HTR-8/SVneo (cell line): ENCODE measurements around the gene VSNL1.

ENCODE experiments used
- DNase-seq: peaks from one replicate; pipeline ENCODE4 v3.0.0; 2011; ENCODE audit warnings: low spot score, mixed read lengths; ENCODE audit not compliant: insufficient read length
- FAIRE-seq: peaks from 2 replicates; lab custom pipeline; 2011; peaks lifted over from hg19 to GRCh38; lab: Jason Lieb, UNC

VSNL1 gene

GRCh38 chr2:17578466-17578928 is 38.0 kb downstream of the VSNL1 start:
- DNase-seq, result no peak
- no peak for FAIRE-seq

- FAIRE-seq, result no peak
- no peak for DNase-seq
These were observed 39.3 kb downstream of the VSNL1 start for GRCh38 chr2:17579605-17580318.

GRCh38 chr2:17580319-17580715 is 39.8 kb downstream of the VSNL1 start:
- no peak for FAIRE-seq
- DNase-seq, result no peak

DNA sequence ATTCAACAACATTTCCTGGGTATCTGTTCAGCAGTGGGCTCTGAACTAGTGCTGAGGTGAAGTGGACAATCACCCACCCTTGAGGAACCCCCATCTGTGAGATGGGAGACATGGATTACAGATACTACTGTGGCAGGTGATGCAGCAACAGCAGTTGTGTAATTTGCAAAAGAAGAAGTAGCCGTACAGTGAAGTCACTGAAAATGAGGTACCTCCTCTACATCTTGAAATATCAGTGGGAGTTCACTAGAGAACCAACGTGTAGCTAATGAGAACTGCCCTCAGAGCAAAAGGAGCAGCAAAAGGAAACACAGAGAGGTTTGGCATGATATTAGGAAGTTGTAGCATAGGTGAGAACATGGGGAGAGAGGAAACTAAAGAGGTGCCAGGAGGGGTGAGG is 41.3 kb downstream of the VSNL1 start:
- FAIRE-seq, result no peak
- DNase-seq, result no peak

- FAIRE-seq (no peak), DNase-seq (no peak)
These were observed 42.7 kb downstream of the VSNL1 start for GRCh38 chr2:17583166-17583565.

GRCh38 chr2:17583646-17584045 is 43.1 kb downstream of the VSNL1 start:
- no peak for DNase-seq
- FAIRE-seq, result no peak

- DNase-seq (no peak), FAIRE-seq (no peak)
These were observed 44.2 kb downstream of the VSNL1 start for GRCh38 chr2:17584689-17585088.

DNA sequence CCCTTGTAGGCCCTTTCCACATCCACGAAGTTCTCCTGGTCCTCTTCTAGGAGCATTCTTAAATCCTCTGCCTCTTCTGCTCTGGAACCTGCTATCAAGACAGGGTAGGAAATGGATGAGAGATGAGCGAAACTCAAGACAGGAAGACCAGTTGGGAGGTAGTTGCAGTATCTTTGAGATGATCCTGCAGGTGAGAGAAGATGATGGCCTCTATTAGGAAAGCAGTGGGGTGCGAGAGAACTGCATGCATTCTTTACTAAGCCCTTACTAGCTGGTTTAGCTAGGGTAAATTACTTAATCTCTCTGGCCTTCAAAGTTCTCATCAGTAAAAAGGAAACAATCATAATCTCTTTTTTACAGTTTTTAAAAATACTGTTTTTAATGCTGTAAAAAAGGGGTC is 47.0 kb downstream of the VSNL1 start:
- FAIRE-seq, result no peak
- DNase-seq, result no peak

- FAIRE-seq (no peak), DNase-seq (no peak)
These were observed 47.5 kb downstream of the VSNL1 start for GRCh38 chr2:17588031-17588430.

GRCh38 chr2:17589406-17590035 is 49.0 kb downstream of the VSNL1 start:
- no peak for FAIRE-seq
- no peak for DNase-seq

DNA sequence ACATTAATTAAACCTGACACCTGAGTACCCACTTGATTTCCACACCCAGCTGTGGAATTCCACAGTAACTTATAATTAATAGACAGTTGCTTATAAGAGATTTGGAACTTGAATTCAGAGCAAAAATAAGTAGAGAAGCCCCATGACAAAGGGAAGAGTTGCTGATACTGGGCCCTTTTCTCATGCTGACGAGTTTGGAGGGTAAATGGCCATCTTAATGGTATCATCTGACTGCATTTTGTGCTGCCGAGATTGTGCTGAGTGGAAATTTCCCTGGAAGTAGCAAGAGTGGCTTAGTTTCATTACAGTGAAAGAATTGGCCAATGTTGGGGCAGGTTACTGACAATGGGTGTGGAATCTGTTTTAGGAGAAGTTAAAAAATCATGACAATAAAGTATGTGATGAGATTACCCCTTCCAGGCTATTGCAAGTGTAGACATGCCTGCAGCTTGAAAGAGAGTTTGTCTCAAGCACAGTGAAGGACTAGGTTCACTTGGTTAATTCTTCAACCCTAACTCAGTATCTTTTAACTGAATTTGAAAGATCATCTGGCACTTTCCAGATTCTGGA is 49.9 kb downstream of the VSNL1 start:
- no peak for FAIRE-seq
- no peak for DNase-seq

- no peak for FAIRE-seq
- DNase-seq, result no peak
These were observed 51.4 kb downstream of the VSNL1 start for GRCh38 chr2:17591846-17592245.

DNA sequence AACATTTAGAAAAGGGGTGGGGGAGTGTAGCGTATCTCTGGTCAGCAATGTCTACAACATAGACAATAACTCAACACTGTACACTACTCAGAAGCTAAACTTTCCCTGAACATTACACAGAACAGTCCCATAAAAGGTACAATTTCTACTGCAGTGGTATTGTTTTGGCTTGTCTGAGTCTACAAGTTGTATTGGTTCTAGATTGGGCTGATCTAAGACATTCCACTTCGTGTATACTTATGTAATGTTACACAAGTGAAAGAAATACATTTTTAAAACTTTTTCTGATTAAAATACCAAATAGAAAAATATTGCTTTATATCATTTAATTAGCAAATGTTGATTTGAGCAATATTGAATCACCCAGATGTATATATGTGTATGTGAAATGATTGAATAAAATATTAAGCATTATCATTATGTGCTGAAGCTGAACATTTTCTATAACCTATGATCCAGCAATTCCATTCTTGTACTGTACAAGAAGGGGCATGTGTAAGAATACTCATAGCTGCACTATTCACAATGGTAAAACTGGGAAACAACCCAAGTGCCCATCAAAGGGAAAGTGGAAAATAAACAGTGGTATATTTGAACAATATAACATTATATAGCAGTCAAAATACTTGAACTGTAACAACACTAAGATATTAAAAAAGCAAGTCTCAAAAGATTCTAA is 52.4 kb downstream of the VSNL1 start:
- DNase-seq (no peak), FAIRE-seq (no peak)

GRCh38 chr2:17593445-17593840 is 52.9 kb downstream of the VSNL1 start:
- FAIRE-seq, result no peak
- DNase-seq, result no peak

- DNase-seq (no peak), FAIRE-seq (no peak)
These were observed 53.5 kb downstream of the VSNL1 start for GRCh38 chr2:17593841-17594491.

DNA sequence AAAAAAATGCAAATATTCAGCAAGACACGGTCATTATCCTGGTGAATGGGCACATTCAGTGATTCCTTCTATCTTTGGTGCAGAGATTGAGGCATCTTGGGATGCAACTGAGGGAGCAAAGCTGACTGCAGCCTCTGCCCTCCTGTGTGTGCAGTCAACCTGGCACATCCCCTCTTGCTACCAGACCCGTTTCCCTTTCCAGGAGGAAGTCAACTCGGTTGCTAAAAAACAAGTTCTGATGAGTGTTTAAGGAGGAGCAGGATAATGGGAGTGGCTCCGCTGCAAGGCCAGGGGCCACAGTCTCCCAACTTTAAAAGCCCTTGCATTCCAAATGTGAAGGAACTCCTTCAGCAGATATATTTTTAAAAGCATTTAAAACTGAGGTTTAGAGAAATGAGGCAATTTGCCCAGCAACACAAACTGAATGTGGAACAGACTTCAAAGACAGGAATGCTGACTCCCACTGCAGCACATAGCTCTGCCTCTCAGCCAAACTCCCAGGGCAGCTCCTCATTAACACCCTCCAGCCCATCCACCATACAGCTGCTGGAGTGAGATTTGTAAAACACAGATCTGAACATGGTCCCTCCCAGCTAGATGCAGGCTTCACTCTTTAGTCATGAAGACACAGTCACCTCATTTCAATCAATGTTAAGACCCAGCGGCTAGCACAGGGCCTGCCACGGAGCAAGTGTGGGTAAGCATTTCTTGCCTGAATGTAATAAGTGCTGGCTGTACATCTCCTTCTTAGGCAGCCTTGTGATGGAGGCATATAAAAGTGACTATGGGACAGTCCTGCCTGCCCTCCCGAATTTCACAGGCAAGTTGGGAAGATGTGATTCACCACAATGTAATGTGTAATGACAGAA is 54.3 kb downstream of the VSNL1 start:
- no peak for FAIRE-seq
- no peak for DNase-seq

DNA sequence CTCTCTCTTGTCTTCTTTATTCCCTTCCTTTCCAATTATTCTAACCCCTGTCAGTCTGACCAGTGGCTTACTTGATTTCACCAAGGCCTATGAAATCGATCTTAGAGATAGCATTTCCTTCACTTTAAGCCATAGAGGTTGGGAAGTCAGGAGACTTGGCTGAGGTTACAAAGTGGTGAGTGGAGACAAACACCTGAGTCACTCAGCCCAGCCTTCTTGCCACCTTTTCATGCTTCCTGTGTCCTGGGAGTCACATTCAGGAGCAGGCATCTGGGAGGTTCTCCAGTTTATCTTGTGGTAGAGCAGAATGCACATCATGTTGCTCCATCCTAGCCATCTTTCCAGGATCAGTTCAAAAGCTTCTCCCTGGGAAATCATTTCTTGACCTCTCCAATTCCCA is 59.1 kb downstream of the VSNL1 start:
- FAIRE-seq (no peak), DNase-seq (no peak)

- no peak for FAIRE-seq
- no peak for DNase-seq
These were observed 60.2 kb downstream of the VSNL1 start for GRCh38 chr2:17600556-17601204.

GRCh38 chr2:17604050-17604449 is 63.6 kb downstream of the VSNL1 start:
- DNase-seq (no peak), FAIRE-seq (no peak)
